Left ventricle myocardium inferior (tissue), 1 donor: Measurements from ENCODE around the gene EIF2B2. TPM values are rescaled to one million over a fixed set of nuclear protein-coding genes. Genes with fewer than 3 reads are reported as not detected.

Source experiments
- DNase-seq: peaks from one replicate; pipeline ENCODE4 v3.0.0-alpha.2; 2020
- H3K27ac ChIP-seq: fragments of 200-600 bp; replicated peaks from 2 replicates; pipeline ENCODE4 v1.8.0; 2021
- H3K27me3 ChIP-seq: fragments of 200-600 bp; 2 replicates; pipeline ENCODE4 v1.8.0; 2021; ENCODE audit warnings: low read depth
- H3K36me3 ChIP-seq: fragments of 200-600 bp; 2 replicates; pipeline ENCODE4 v1.8.0; 2021
- H3K4me1 ChIP-seq: fragments of 200-600 bp; 2 replicates; pipeline ENCODE4 v1.8.0; 2021
- H3K4me3 ChIP-seq: fragments of 200-600 bp; 2 replicates; pipeline ENCODE4 v1.8.0; 2021; ENCODE audit warnings: mild to moderate bottlenecking, moderate library complexity
- H3K9me3 ChIP-seq: fragments of 200-600 bp; replicated peaks from 2 replicates; pipeline ENCODE4 v1.8.0; 2021
- CTCF ChIP-seq: fragments of 200-600 bp; IDR thresholded peaks from 2 replicates; pipeline ENCODE4 v1.8.0; 2021; ENCODE audit warnings: antibody characterized with exemption, mild to moderate bottlenecking, borderline replicate concordance
- intact Hi-C: fragments of 100-400 bp; cut with micrococcal nuclease; formaldehyde crosslinking; loops from one replicate; pipeline ENCODE4 v1.11.0; 2022
- total RNA-seq: library from RNA; stranded (reverse); fragmentation: NEBNext Ultra II Directional; extraction: Animal tissue kit (Norgen Biotek cat#: 25700); gene quantifications from one replicate; pipeline ENCODE4 v1.2.1, GENCODE V29; 2021
- donor health status: DM: no; HTN: yes; CAD: no; lungs with severe emphysema.

The EIF2B2 gene
- total RNA-seq, 1 donor from 2014 or later: 31.5 TPM

GRCh38 chr14:74981833-74982232, 20.9 kb upstream of the EIF2B2 start:
- Histone ChIP-seq H3K4me1 (peaks cover 42% of the 10 kb centered on the region), H3K36me3 (no peaks in the 10 kb centered on the region), H3K27ac (peak overlapping the region; percentile 43), H3K9me3 (no peaks in the 10 kb centered on the region), H3K4me3 (no peak overlapping the region), H3K27me3 (no peaks in the 10 kb centered on the region)
- no peak for TF ChIP-seq CTCF
- intact Hi-C loops: no loop called here
- DNase-seq: no peak

- DNase-seq: no peak
- Histone ChIP-seq H3K27me3 (no peaks in the 10 kb centered on the region), H3K36me3 (no peaks in the 10 kb centered on the region), H3K27ac (no peak overlapping the region), H3K4me1 (peaks cover 42% of the 10 kb centered on the region), H3K9me3 (no peaks in the 10 kb centered on the region), H3K4me3 (no peak overlapping the region)
- intact Hi-C loops: no loop called here
- no peak for TF ChIP-seq CTCF
Measured at GRCh38 chr14:74982661-74983060, 20.1 kb upstream of the EIF2B2 start.

- H3K4me3 ChIP-seq: no peak overlapping the region
- H3K27me3 ChIP-seq: no peaks in the 10 kb centered on the region
- DNase-seq: no peak
- peaks cover 36% of the 10 kb centered on the region for H3K4me1 ChIP-seq
- no peak overlapping the region for H3K27ac ChIP-seq
- no peaks in the 10 kb centered on the region for H3K36me3 ChIP-seq
- no peak for TF ChIP-seq CTCF
- intact Hi-C loops: no loop called here
- H3K9me3 ChIP-seq: no peaks in the 10 kb centered on the region
Measured at GRCh38 chr14:74983343-74983742, 19.4 kb upstream of the EIF2B2 start.

- Histone ChIP-seq H3K4me1 (peaks cover 33% of the 10 kb centered on the region), H3K9me3 (no peaks in the 10 kb centered on the region), H3K4me3 (no peak overlapping the region), H3K36me3 (no peaks in the 10 kb centered on the region), H3K27ac (peak overlapping the region; percentile 65), H3K27me3 (no peaks in the 10 kb centered on the region)
- intact Hi-C loops: no loop called here
- TF ChIP-seq CTCF: no peak
- no peak for DNase-seq
Measured at GRCh38 chr14:74984236-74985027, 18.3 kb upstream of the EIF2B2 start.

GRCh38 chr14:74985028-74985310, 17.8 kb upstream of the EIF2B2 start:
- Histone ChIP-seq H3K9me3 (no peaks in the 10 kb centered on the region), H3K36me3 (no peaks in the 10 kb centered on the region), H3K4me1 (peaks cover 28% of the 10 kb centered on the region), H3K27me3 (no peaks in the 10 kb centered on the region), H3K4me3 (no peak overlapping the region), H3K27ac (peak overlapping the region; percentile 65)
- no peak for DNase-seq
- no peak for TF ChIP-seq CTCF
- intact Hi-C loops: no loop called here
